HG03039 (cell line): ENCODE results near the gene GGACT.

Experiments
- ATAC-seq: cut with Tn5 transposase; IDR thresholded peaks from one replicate; pipeline ENCODE4 v1.9.1; 2021; ENCODE audit warnings: mild to moderate bottlenecking, moderate library complexity; ENCODE audit not compliant: unreplicated experiment

The GGACT gene

GRCh38 chr13:100515410-100515800, 73.2 kb downstream of the GGACT start:
- no peak for ATAC-seq

- peak; percentile 89 for ATAC-seq
Observed at GRCh38 chr13:100514788-100515409, 73.7 kb downstream of the GGACT start.

- no peak for ATAC-seq
Observed at GRCh38 chr13:100513987-100514670, 74.5 kb downstream of the GGACT start.

- no peak for ATAC-seq
Observed at GRCh38 chr13:100513171-100513570, 75.4 kb downstream of the GGACT start.

- ATAC-seq = no peak
Observed at GRCh38 chr13:100512422-100512821, 76.2 kb downstream of the GGACT start.

GRCh38 chr13:100511466-100511865, 77.1 kb downstream of the GGACT start:
- no peak for ATAC-seq

GRCh38 chr13:100510208-100510957, 78.2 kb downstream of the GGACT start:
- ATAC-seq = no peak

- no peak for ATAC-seq
Observed at GRCh38 chr13:100508996-100509395, 79.6 kb downstream of the GGACT start.

- no peak for ATAC-seq
Observed at GRCh38 chr13:100508455-100508854, 80.1 kb downstream of the GGACT start.

GRCh38 chr13:100506600-100507422, 81.8 kb downstream of the GGACT start:
- ATAC-seq = no peak

- no peak for ATAC-seq
Observed at GRCh38 chr13:100506154-100506553, 82.4 kb downstream of the GGACT start.

- no peak for ATAC-seq
Observed at GRCh38 chr13:100503622-100504021, 85.0 kb downstream of the GGACT start.

- ATAC-seq = no peak
Observed at GRCh38 chr13:100502446-100502845, 86.1 kb downstream of the GGACT start.

- ATAC-seq = no peak
Observed at GRCh38 chr13:100497389-100497788, 91.2 kb downstream of the GGACT start.

- no peak for ATAC-seq
Observed at GRCh38 chr13:100495455-100495854, 93.1 kb downstream of the GGACT start.

- ATAC-seq = no peak
Observed at GRCh38 chr13:100493418-100493817, 95.2 kb downstream of the GGACT start.

- no peak for ATAC-seq
Observed at GRCh38 chr13:100491164-100491842, 97.3 kb downstream of the GGACT start.

GRCh38 chr13:100490692-100491091, 97.9 kb downstream of the GGACT start:
- ATAC-seq = no peak

- ATAC-seq = no peak
Observed at GRCh38 chr13:100485265-100485664, 103.3 kb downstream of the GGACT start.

- ATAC-seq = no peak
Observed at GRCh38 chr13:100484702-100485101, 103.9 kb downstream of the GGACT start.
